Fibroblast of lung (primary cell): Measurements from ENCODE around the gene SLF2.

Experiments used
- CTCF ChIP-seq, 2 donors: IDR thresholded peaks in 1 of 2; conservative IDR thresholded peaks in 1 of 2; 1 replicate in 1 of 2; 2 replicates in 1 of 2; pipeline ENCODE4 v1.5.1; 2011 to 2012; ENCODE audit warnings: low read length in 2 of 2, control low read depth in 1 of 2, inconsistent platforms in 1 of 2, low read depth in 1 of 2, mild to moderate bottlenecking in 1 of 2
- EZH2 ChIP-seq: IDR thresholded peaks from 2 replicates; pipeline ENCODE4 v1.5.1; 2012; ENCODE audit warnings: low read length, control low read depth, mild to moderate bottlenecking; ENCODE audit errors: missing control alignments

DNA sequence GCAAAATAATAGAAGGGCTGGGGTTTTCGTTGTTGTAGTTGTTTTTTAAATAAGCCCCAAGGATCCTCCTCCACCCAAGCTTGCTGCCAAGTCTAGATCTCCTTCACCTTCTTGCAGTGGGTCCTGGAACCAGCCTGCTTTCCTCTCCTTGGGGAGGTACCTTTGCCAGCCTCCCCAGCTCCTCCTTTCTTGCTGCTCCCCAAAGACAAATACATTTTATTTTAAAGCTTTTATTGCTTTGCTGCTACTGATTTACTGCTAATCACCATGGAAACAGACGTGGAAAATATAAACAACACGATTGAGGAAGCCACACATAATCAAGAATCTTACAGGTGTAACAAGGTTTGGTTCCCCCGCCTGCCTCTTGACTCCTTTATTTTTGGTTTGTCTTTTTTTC lies 17.4 kb upstream of the SLF2 start:
- no peak for TF ChIP-seq CTCF (conservative IDR thresholded peaks at IDR 0.05 in 1 of 2, IDR thresholded peaks at IDR 0.05 in 1 of 2; ENCODE audit: low read depth in 1 of 2, low read length in 2 of 2)
- TF ChIP-seq EZH2, result no peak
